Measurements from ENCODE around the gene GDPD1. TPM values are rescaled to one million over a fixed set of nuclear protein-coding genes. Genes with fewer than 3 reads are reported as not detected.
"Not testable (repeated sequence)": the region's sequence is repeated elsewhere in the genome, so short reads cannot be mapped to it uniquely, and the experiment has no call there.

GDPD1 gene
- total RNA-seq, 2 donors from 2014 or later: 3.8 to 5.6 TPM

GRCh38 chr17:59178266-59178985, 41.9 kb upstream of the GDPD1 start:
- TF ChIP-seq POLR2A (IDR thresholded peaks at IDR 0.05) (no peak), POLR2AphosphoS5 (IDR thresholded peaks at IDR 0.05) (no peak), CTCF (IDR thresholded peaks at IDR 0.05) (no peak)
- H3K9me3 ChIP-seq: no peaks in the 10 kb centered on the region
- H3K27ac ChIP-seq: no peak overlapping the region
- no peaks in the 10 kb centered on the region for H3K4me1 ChIP-seq (replicated peaks)
- no peaks in the 10 kb centered on the region for H3K36me3 ChIP-seq
- no peaks in the 10 kb centered on the region for H3K27me3 ChIP-seq (replicated peaks; ENCODE audit: insufficient read depth)
- intact Hi-C loops (cut with DNase I): no loop called here
- WGBS: 76% methylated on average over 7 of the region's 7 CpGs
- no peak for DNase-seq (ENCODE audit: low spot score)
- no peak overlapping the region for H3K4me3 ChIP-seq

- H3K36me3 ChIP-seq; H3K27ac ChIP-seq; intact Hi-C loops (cut with DNase I); H3K27me3 ChIP-seq (replicated peaks; ENCODE audit: insufficient read depth); H3K4me3 ChIP-seq; H3K4me1 ChIP-seq (replicated peaks); DNase-seq (ENCODE audit: low spot score); H3K9me3 ChIP-seq: not testable (repeated sequence)
- 90% methylated on average over 11 of the region's 11 CpGs for WGBS
Observed at GRCh38 chr17:59179601-59180000, 40.7 kb upstream of the GDPD1 start.

- WGBS: 97% methylated on average over 9 of the region's 9 CpGs
- TF ChIP-seq POLR2AphosphoS5 (IDR thresholded peaks at IDR 0.05) (no peak), CTCF (IDR thresholded peaks at IDR 0.05) (no peak), POLR2A (IDR thresholded peaks at IDR 0.05) (no peak)
Observed at GRCh38 chr17:59180626-59181025, 39.7 kb upstream of the GDPD1 start.

GRCh38 chr17:59181481-59181880, 38.8 kb upstream of the GDPD1 start:
- Histone ChIP-seq H3K4me1 (replicated peaks) (no peaks in the 10 kb centered on the region), H3K4me3 (no peak overlapping the region), H3K9me3 (no peaks in the 10 kb centered on the region), H3K27ac (no peak overlapping the region), H3K27me3 (replicated peaks; ENCODE audit: insufficient read depth) (no peaks in the 10 kb centered on the region), H3K36me3 (no peaks in the 10 kb centered on the region)
- DNase-seq (ENCODE audit: low spot score): no peak
- intact Hi-C loops (cut with DNase I): no loop called here
- TF ChIP-seq CTCF (IDR thresholded peaks at IDR 0.05): no peak
- TF ChIP-seq POLR2AphosphoS5 (IDR thresholded peaks at IDR 0.05): no peak
- no peak for TF ChIP-seq POLR2A (IDR thresholded peaks at IDR 0.05)
- WGBS: 96% methylated on average over 9 of the region's 9 CpGs

More at GRCh38 chr17:59180626-59181025, 39.7 kb upstream of the GDPD1 start:
- Histone ChIP-seq H3K4me3 (no peak overlapping the region), H3K27me3 (replicated peaks; ENCODE audit: insufficient read depth) (no peaks in the 10 kb centered on the region), H3K9me3 (no peaks in the 10 kb centered on the region), H3K36me3 (no peaks in the 10 kb centered on the region), H3K27ac (no peak overlapping the region), H3K4me1 (replicated peaks) (no peaks in the 10 kb centered on the region)
- intact Hi-C loops (cut with DNase I): no loop called here
- no peak for DNase-seq (ENCODE audit: low spot score)

- no peak for TF ChIP-seq CTCF (IDR thresholded peaks at IDR 0.05)
- intact Hi-C loops (cut with DNase I): no loop called here
- no peak overlapping the region for H3K27ac ChIP-seq
- H3K9me3 ChIP-seq: no peaks in the 10 kb centered on the region
- H3K4me1 ChIP-seq (replicated peaks): no peaks in the 10 kb centered on the region
- DNase-seq (ENCODE audit: low spot score): no peak
- H3K4me3 ChIP-seq: no peak overlapping the region
- H3K36me3 ChIP-seq: no peaks in the 10 kb centered on the region
- H3K27me3 ChIP-seq (replicated peaks; ENCODE audit: insufficient read depth): no peaks in the 10 kb centered on the region
Observed at GRCh38 chr17:59185997-59186396, 34.3 kb upstream of the GDPD1 start.

All from prostate gland (tissue), 2 donors.